Tongue (tissue), 2 donors: ENCODE data around the gene PTPRO. TPM values are rescaled to one million over a fixed set of nuclear protein-coding genes. Genes with fewer than 3 reads are reported as not detected.

Experiments
- DNase-seq: peaks from one replicate; pipeline ENCODE4 v3.0.0-alpha.2; 2015
- total RNA-seq: library from RNA; depleted of rRNA; stranded (reverse); fragments of >200 nt; gene quantifications from one replicate; pipeline ENCODE4 v1.2.3, GENCODE V29; 2014

Gene PTPRO
- total RNA-seq, 1 donor from 2014 or later: 1.2 TPM

DNA sequence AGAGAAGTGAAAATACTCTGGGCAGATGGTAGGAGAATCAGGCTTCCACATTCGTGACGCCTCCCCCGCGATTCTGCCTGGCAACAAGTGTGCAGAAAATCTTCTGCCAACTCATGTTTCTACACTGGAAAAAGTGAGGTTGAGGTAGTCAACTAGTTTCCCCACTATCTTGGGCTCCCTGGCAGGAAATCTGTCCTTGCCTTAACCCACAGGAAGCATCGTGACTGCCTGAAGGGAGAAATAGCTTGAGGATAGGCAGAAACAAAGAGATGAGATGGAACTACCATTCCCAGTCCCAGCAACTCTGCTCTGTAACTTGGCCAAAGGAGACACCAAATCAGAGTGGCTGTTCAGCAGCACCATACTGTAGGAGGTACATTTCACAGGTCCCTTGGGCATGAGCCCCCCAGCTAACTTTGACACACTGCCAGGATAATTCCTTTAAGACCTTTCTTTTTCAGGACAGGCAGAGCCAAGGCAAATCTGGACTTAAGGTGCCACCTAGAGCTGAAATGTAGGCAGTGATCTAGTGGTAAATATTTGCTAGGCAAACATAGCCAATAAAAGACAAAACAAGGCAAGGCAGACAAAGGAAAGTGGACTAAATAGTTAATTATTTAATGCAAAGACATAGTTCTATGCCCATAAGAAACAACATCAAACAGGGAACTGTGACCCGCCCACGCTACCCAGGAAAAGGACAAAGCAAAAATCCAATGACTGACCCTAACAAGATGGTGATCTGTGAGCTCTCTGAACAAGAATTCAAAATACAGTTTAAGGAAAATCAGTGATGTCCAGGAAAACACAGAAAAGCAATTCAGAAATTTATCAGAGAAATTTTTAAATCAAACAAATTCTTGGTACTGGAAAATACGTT is 205.1 kb downstream of the PTPRO start:
- DNase-seq: peak; percentile 18

- DNase-seq: no peak
Measured at GRCh38 chr12:15528666-15529065, 206.4 kb downstream of the PTPRO start.

GRCh38 chr12:15530361-15530760 is 208.1 kb downstream of the PTPRO start:
- DNase-seq: no peak

DNA sequence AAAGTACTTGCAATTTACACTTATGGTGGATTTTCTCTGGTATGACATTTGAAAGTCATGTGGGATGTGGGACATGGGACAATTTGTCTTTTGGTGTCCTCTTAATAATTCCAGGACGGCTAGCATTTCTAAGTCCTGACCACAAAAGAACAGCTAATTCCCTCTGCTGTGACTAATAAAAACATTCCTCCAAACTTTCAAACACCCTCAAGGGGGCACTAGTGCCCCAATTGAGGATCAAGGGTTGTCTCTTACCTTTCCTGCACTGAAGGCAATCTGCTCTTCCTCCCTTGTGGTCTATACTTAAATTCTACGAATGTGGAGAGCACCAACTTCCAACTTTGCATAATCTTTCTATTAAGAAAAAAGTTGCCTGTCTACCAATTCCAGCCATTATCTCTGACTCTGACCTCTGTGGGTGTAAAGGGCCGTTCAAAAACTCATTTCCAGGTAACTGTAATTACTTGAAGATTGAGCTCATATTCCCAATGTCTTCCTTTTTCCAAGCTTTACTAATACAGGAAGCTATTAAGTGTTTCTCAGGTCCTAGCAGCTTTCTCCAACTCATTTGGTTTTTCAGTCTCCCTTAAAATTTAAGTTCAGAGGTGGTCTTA is 210.2 kb downstream of the PTPRO start:
- peak; percentile 22 for DNase-seq

- DNase-seq: no peak
Measured at GRCh38 chr12:15534322-15534721, 212.0 kb downstream of the PTPRO start.

GRCh38 chr12:15534874-15535273 is 212.6 kb downstream of the PTPRO start:
- DNase-seq: no peak

GRCh38 chr12:15535352-15535781 is 213.1 kb downstream of the PTPRO start:
- no peak for DNase-seq

DNA sequence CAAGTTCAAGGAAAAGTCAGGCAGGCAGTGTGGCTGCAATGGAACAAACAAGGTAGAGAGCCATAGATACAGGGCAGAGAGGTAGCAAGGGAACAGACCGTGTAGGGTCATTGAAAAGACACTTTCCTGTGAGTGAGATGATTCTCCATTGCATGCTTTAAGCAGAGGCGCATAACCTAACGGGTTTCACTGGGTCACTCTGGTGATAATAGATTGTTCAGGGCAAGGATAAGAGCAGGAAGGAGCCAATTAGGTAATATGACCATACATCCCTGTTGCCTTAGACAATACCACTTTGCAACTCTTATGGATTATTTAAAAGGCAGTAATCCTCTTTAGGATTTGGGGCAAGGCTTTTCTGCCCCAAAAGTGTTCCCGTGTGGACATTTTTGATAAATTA is 214.1 kb downstream of the PTPRO start:
- DNase-seq: no peak

DNA sequence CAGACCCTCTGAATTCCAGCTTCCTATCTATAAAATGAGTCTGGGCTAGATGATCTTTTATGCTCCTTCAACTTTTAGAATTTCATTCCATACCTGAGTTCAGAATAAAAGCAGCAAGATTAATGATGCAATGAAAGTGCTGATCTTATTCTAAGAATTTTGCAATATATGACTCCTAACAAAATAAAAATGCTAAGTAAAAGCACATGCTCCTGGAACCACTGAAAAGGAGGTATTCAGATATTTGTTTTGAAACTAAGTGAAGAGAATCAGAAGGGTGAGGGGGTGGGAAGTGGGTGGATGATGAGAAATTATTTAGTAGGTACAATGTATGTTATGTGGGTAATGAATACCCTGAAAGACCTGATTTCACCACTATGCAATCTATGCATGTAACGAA is 216.6 kb downstream of the PTPRO start:
- no peak for DNase-seq

GRCh38 chr12:15540005-15540404 is 217.7 kb downstream of the PTPRO start:
- DNase-seq: no peak

GRCh38 chr12:15540469-15540872 is 218.2 kb downstream of the PTPRO start:
- no peak for DNase-seq

GRCh38 chr12:15541996-15542631 is 219.8 kb downstream of the PTPRO start:
- DNase-seq: no peak

- no peak for DNase-seq
Measured at GRCh38 chr12:15543347-15543746, 221.0 kb downstream of the PTPRO start.

DNA sequence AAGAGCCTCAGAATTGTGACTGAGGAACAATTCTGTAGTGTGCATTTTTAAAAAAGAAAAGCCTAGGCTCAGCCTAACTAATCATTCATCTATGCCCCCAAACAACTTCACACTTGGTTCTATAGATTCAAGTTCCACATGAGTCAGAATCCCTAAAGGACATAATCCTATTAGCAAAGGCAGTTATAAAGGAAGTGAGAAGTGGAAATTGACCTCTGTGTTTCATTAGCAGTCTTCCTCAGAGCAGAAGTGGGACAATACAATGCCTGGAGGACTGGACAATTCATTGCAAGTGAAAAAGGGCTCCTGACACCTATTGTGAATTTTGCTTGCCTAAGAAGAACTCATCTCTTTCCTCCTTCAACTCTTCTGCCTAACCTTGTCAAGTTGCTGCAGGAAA is 222.3 kb downstream of the PTPRO start:
- no peak for DNase-seq

DNA sequence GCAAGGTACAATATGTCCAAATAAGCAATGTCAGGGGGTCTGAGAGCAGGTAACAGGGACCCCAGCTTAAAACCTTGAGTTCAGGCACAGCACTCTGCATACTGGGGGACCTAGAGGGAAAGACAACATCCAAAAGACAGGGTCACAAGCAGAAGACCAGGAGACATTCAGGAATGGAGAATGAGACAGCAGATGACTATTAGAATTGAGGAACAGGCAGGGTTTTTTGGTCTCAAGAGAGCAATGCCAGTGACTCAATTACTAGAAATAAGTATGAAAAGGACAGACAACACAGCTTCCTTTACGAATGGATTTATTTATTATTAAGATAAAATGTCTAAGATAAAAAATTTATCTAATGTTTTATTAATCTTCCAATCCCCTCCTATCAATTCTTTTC is 223.0 kb downstream of the PTPRO start:
- no peak for DNase-seq

- peak; percentile 15 for DNase-seq
Measured at GRCh38 chr12:15546102-15546701, 223.9 kb downstream of the PTPRO start.

DNA sequence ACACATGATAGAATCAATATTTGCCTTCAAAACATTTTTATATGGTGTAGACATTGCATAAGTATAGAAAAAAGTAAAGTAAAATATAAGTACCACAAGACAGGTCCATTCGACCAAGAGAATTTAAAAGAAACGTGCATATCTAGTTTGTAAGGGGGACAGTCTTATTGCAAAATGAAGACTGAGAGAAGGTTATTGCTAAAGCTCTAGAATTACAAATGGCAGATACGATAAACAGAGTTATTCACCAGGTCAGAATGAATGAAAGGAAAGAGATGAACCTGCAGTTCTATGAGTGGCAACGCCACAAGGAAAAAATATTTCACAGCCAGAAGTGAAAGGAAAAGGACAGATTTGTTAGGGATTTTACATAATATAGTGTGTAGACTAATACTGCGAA is 224.8 kb downstream of the PTPRO start:
- no peak for DNase-seq

GRCh38 chr12:15547691-15548090 is 225.4 kb downstream of the PTPRO start:
- DNase-seq: no peak

- no peak for DNase-seq
Measured at GRCh38 chr12:15550793-15551192, 228.5 kb downstream of the PTPRO start.

DNA sequence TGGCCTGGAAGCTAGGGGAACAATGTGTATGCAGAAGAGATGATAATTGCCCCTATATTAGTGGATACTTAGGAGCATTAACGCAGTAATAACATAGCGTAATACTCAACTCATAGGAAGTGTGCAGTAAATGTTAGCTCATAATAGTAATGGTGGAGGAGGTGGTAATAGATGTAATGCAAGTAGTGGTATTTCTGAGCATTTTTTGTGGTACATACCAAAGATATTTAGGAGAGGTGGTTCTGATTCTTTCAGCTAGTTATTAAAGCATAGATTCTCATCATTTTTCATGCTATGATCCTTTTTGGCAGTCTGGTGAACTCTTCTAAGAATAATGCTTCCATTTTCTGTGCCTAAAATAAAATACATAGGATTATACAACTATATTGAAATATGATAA is 233.1 kb downstream of the PTPRO start:
- DNase-seq: no peak

DNA sequence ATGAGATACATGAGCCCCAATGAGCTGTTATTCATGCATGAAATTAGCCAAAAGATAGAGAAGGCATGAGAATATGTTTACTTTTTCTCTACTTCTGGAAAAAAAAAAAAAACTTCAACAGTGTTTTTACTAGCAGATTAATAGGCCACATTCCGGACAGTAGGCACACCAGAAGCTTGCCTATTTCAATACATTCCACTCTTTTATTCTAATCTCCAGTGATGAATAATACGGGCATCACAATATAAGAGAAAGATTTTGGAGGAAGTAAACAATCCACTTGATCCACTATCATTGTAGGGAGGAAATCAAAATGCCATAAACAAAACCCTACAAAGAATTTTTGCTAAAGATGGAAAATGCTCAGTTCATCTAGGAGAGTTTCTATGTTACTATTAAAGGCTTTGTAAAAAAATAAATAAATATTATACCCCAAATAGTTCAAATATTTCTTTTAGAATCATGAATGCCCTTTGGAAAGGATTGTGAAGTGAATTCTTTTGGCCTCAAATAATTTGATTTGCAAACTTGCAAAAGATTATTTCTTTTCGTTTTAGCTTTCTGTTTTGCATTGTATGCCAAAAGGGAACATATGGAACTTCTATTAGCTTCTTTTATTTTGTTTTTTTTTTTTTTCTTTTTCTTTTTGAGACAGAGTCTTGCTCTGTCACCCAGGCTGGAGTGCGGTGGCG is 234.2 kb downstream of the PTPRO start:
- no peak for DNase-seq

DNA sequence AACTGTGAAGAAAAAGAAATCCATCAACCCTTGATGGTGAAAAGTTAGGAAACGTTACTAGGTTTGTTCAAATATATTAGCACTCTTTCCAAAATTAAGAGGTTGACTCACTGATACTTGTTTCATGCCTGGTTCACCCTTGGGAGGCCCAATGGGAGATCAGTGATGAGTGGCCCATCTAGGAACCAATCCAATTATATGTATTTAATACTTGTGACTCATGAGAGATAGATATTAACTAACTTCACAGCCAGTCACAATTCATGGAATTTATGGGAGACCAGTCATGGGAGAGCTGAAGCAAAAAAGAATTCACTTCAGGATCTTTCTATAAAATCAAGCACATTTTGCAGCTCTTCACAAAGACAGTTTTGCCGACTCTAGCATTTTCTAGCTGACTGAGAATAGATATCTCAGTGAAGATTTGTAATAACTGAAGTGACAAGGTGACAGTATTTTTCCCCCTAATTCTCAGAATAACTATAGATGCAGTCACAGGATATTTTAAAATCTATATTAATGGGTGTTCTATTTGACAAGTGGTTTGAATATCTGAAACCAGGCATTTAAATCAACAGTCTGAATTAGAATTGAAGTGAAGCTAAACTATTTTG is 236.7 kb downstream of the PTPRO start:
- no peak for DNase-seq
